ENCODE measurements around the gene CXCL11.

GRCh38 chr4:76012388-76012801, 23.5 kb downstream of the CXCL11 start:
- TF ChIP-seq CTCF (IDR thresholded peaks at IDR 0.05): no peak
- no peak for TF ChIP-seq POLR2A (IDR thresholded peaks at IDR 0.05)

All from transverse colon (tissue), 3 donors.